MCF 10A (cell line): ENCODE measurements around the gene SPSB4. TPM values are rescaled to one million over a fixed set of nuclear protein-coding genes. Genes with fewer than 3 reads are reported as not detected.

Experiments
- BruUV-seq: library from RNA; stranded (reverse); fragments of 400-500 nt; replicated peaks from 2 replicates; lab custom pipeline; 2021; lab: Mats Ljungman, UMichigan
- CTCF ChIA-PET: fragments of 300-600 bp; sonication (Branson Sonifier 250); formaldehyde crosslinking; extraction: SDS; loops from one replicate; lab custom pipeline; 2021; ENCODE audit warnings: antibody characterized with exemption, inconsistent platforms; lab: Yijun Ruan, JAX
- POLR2A ChIA-PET: fragments of 300-600, 350-650 bp; sonication (Branson Sonifier 250); formaldehyde crosslinking; extraction: SDS; loops from one replicate; lab custom pipeline; 2020; ENCODE audit warnings: antibody characterized with exemption, inconsistent platforms; lab: Yijun Ruan, JAX
- DNase-seq: peaks from one replicate; pipeline ENCODE4 v3.0.0-alpha.2; 2018; ENCODE audit not compliant: unreplicated experiment
- H3K27ac Mint-ChIP-seq: one replicate; pipeline ENCODE4 v1.8.0; 2022; ENCODE audit warnings: mild to moderate bottlenecking, low read depth, mixed read lengths; ENCODE audit not compliant: unreplicated experiment
- H3K27me3 Mint-ChIP-seq: one replicate; pipeline ENCODE4 v1.8.0; 2022; ENCODE audit warnings: mixed read lengths; ENCODE audit not compliant: insufficient read depth, unreplicated experiment
- H3K36me3 Mint-ChIP-seq: one replicate; pipeline ENCODE4 v1.8.0; 2022; ENCODE audit warnings: mild to moderate bottlenecking, moderate library complexity, mixed read lengths; ENCODE audit not compliant: insufficient read depth, unreplicated experiment
- H3K4me1 Mint-ChIP-seq: one replicate; pipeline ENCODE4 v1.8.0; 2022; ENCODE audit warnings: mixed read lengths; ENCODE audit not compliant: insufficient read depth, unreplicated experiment
- H3K4me3 Mint-ChIP-seq: one replicate; pipeline ENCODE4 v1.8.0; 2022; ENCODE audit warnings: mild to moderate bottlenecking, moderate library complexity, mixed read lengths; ENCODE audit not compliant: unreplicated experiment
- H3K9me3 Mint-ChIP-seq: one replicate; pipeline ENCODE4 v1.8.0; 2022; ENCODE audit warnings: mixed read lengths; ENCODE audit not compliant: unreplicated experiment
- CTCF ChIP-seq: fragments of 200-600 bp; IDR thresholded peaks from one replicate; pipeline ENCODE4 v1.8.0; 2022; ENCODE audit warnings: antibody characterized with exemption, mild to moderate bottlenecking; ENCODE audit not compliant: unreplicated experiment
- intact Hi-C: fragments of 100-400 bp; cut with micrococcal nuclease; formaldehyde crosslinking; loops from 2 replicates; pipeline ENCODE4 v1.14.1; 2022
- total RNA-seq: library from RNA; stranded (reverse); gene quantifications from 2 replicates; pipeline ENCODE4 v1.2.3, GENCODE V29; 2022

The SPSB4 gene
- total RNA-seq, 1 experiment from 2014 or later, result not detected

- BruUV-seq, result no TSS peak
- intact Hi-C loops, result no loop called here
- Mint-ChIP-seq H3K9me3 (no peaks in the 10 kb centered on the region), H3K27me3 (no peaks in the 10 kb centered on the region), H3K36me3 (no peaks in the 10 kb centered on the region), H3K4me3 (no peak overlapping the region), H3K27ac (no peak overlapping the region), H3K4me1 (no peaks in the 10 kb centered on the region)
- ChIA-PET CTCF (interaction anchor here (1.2 kb wide), 1 partner anchor 11 kb away, joined by 3 read pairs; no protein-coding TSS in a partner anchor), POLR2A (no interaction called here)
- no peak for TF ChIP-seq CTCF
- no peak for DNase-seq
Observed at GRCh38 chr3:141078200-141078599, 27.1 kb downstream of the SPSB4 start.

DNA sequence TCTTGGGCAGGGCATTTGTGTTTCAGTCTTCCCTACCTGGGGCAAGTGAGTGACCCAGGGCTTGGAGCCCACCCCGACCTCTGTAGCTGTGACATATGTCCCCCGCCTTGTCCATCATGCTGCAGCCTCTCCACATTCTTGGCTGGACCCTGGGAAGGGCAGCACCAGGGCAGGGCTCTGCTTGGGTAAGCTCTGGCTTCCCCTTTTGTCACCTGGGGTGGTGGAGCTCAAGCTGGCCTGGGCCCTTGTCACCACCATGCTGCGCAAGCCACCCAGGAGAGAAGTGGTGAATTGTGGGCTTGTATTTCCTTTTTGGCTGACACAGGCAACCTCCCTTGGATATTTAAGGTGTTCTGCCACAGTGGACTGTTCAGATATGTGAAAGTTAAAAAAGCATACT lies 29.3 kb downstream of the SPSB4 start:
- POLR2A ChIA-PET, result no interaction called here
- H3K36me3 Mint-ChIP-seq, result no peaks in the 10 kb centered on the region
- H3K4me1 Mint-ChIP-seq, result no peaks in the 10 kb centered on the region
- CTCF ChIA-PET, result no interaction called here
- H3K4me3 Mint-ChIP-seq, result no peak overlapping the region
- no peaks in the 10 kb centered on the region for H3K9me3 Mint-ChIP-seq
- intact Hi-C loops, result no loop called here
- TF ChIP-seq CTCF, result no peak
- no peak overlapping the region for H3K27ac Mint-ChIP-seq
- H3K27me3 Mint-ChIP-seq, result peaks cover 11% of the 10 kb centered on the region
- no peak for DNase-seq
- BruUV-seq, result no TSS peak

DNA sequence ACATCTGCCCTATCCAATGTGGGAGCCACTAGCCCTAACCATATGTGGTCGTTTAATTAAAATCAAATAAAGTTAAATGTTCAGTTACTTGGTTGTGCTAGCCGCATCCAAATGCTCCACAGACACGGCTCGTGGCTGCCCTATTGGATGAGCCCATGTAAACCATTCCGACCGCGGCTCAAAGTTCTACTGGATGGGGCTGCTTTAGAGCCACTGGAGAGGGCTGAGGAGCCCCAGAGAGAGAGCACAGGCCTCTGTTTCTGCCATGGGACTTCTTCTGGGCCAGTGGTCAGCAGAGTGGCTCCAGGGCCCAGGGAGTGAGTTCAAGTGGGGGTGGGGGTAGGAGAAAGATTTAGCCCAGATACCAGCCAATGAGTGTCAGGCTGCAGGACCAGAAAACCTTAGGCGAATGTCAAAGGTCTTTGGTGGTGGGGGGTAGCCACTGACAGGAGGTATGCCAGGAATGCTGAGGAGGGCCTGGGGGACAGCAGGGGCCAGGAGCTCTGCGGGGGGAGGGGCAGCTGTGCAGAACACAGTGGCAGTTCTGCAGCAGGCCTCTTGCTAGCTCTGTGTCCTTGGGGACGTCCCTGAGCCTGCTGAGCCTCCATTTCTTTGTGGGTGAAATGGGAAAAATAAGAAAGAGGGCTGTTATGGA lies 30.1 kb downstream of the SPSB4 start:
- BruUV-seq, result no TSS peak
- Mint-ChIP-seq H3K27ac (no peak overlapping the region), H3K9me3 (no peaks in the 10 kb centered on the region), H3K27me3 (peaks cover 11% of the 10 kb centered on the region), H3K36me3 (no peaks in the 10 kb centered on the region), H3K4me3 (no peak overlapping the region), H3K4me1 (no peaks in the 10 kb centered on the region)
- TF ChIP-seq CTCF, result no peak
- no peak for DNase-seq
- ChIA-PET CTCF (no interaction called here), POLR2A (no interaction called here)
- intact Hi-C loops, result no loop called here

DNA sequence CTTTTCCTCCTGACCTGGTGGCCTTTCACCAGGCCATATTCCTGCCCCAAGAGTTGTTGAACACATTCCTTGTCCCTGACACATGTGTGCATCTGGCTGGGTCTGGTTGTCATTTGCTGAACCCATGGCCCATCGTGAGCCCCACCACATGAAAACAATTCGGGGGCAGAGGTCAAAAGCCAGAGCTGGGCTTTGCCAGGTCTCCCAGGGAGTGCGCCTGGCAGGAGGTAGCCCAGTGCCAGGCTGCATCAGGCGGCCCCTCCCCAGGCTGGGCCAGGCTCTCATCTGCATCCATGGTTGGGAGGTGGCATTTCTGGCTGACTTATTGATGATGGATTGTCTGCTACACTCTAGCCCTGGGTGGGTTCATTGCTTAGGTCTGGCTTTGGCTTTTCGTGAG lies 30.9 kb downstream of the SPSB4 start:
- BruUV-seq, result no TSS peak
- ChIA-PET CTCF (no interaction called here), POLR2A (no interaction called here)
- H3K9me3 Mint-ChIP-seq, result no peaks in the 10 kb centered on the region
- DNase-seq, result no peak
- H3K4me1 Mint-ChIP-seq, result no peaks in the 10 kb centered on the region
- no peak for TF ChIP-seq CTCF
- peaks cover 11% of the 10 kb centered on the region for H3K27me3 Mint-ChIP-seq
- H3K27ac Mint-ChIP-seq, result no peak overlapping the region
- no peaks in the 10 kb centered on the region for H3K36me3 Mint-ChIP-seq
- intact Hi-C loops, result no loop called here
- H3K4me3 Mint-ChIP-seq, result no peak overlapping the region
